Stimulated activated CD8-positive, alpha-beta memory T cell treated with anti-CD3 and anti-CD28 coated beads, Interleukin-2, amount 100 ng/mL, for 48 hours (primary cell): ENCODE measurements around the gene KCNJ5.

Experiments
- DNase-seq, 2 donors: peaks; one replicate each; pipeline ENCODE4 v3.0.0-alpha.2; 2020; ENCODE audit warnings: low read depth in 2 of 2

The KCNJ5 gene

GRCh38 chr11:128895526-128895925, 4.4 kb downstream of the KCNJ5 start:
- DNase-seq, result no peak

GRCh38 chr11:128896356-128896755, 5.2 kb downstream of the KCNJ5 start:
- DNase-seq, result no peak

- no peak for DNase-seq
These were observed 6.7 kb downstream of the KCNJ5 start for GRCh38 chr11:128897826-128898225.

- DNase-seq, result no peak
These were observed 7.6 kb downstream of the KCNJ5 start for GRCh38 chr11:128898580-128899344.

GRCh38 chr11:128900468-128900867, 9.3 kb downstream of the KCNJ5 start:
- no peak for DNase-seq

- no peak for DNase-seq
These were observed 10.7 kb downstream of the KCNJ5 start for GRCh38 chr11:128901653-128902514.

GRCh38 chr11:128902515-128903066, 11.4 kb downstream of the KCNJ5 start:
- DNase-seq, result no peak

- DNase-seq, result no peak
These were observed 12.3 kb downstream of the KCNJ5 start for GRCh38 chr11:128903248-128904061.

GRCh38 chr11:128904303-128904655, 13.1 kb downstream of the KCNJ5 start:
- no peak for DNase-seq

GRCh38 chr11:128904656-128905344, 13.6 kb downstream of the KCNJ5 start:
- DNase-seq, result no peak

GRCh38 chr11:128905345-128906184, 14.4 kb downstream of the KCNJ5 start:
- peak in 1 of 2 donors; percentile 28 for DNase-seq

- DNase-seq, result no peak
These were observed 15.3 kb downstream of the KCNJ5 start for GRCh38 chr11:128906185-128907050.

- no peak for DNase-seq
These were observed 16.4 kb downstream of the KCNJ5 start for GRCh38 chr11:128907585-128907984.

- DNase-seq, result no peak
These were observed 17.5 kb downstream of the KCNJ5 start for GRCh38 chr11:128908391-128909246.

GRCh38 chr11:128909438-128910125, 18.4 kb downstream of the KCNJ5 start:
- no peak for DNase-seq

GRCh38 chr11:128910576-128910975, 19.4 kb downstream of the KCNJ5 start:
- DNase-seq, result no peak

- no peak for DNase-seq
These were observed 20.1 kb downstream of the KCNJ5 start for GRCh38 chr11:128911239-128911638.

- no peak for DNase-seq
These were observed 20.5 kb downstream of the KCNJ5 start for GRCh38 chr11:128911701-128912100.
